Measurements from ENCODE around the gene GNB1.

GRCh38 chr1:1753607-1754005 is 137.3 kb downstream of the GNB1 start:
- no peak for TF ChIP-seq FOXJ3 (CRISPR knock-in tag; IDR thresholded peaks at IDR 0.05; ENCODE audit: borderline replicate concordance)
- TF ChIP-seq CTCF (IDR thresholded peaks at IDR 0.05): no peak
- TF ChIP-seq ATF1 (CRISPR knock-in tag; IDR thresholded peaks at IDR 0.05): no peak
- no peak for TF ChIP-seq MLX (CRISPR knock-in tag; IDR thresholded peaks at IDR 0.05)
- no peak for TF ChIP-seq USF2 (CRISPR knock-in tag; IDR thresholded peaks at IDR 0.05)
- no peak for TF ChIP-seq GTF2I (CRISPR knock-in tag; conservative IDR thresholded peaks at IDR 0.05)
- no peak for TF ChIP-seq MXD4 (CRISPR knock-in tag; IDR thresholded peaks at IDR 0.05; ENCODE audit: borderline replicate concordance)
- no peak for TF ChIP-seq CREM (CRISPR knock-in tag; IDR thresholded peaks at IDR 0.05)

All from WTC11 (cell line).